ENCODE measurements around the gene APLF. TPM values are rescaled to one million over a fixed set of nuclear protein-coding genes. Genes with fewer than 3 reads are reported as not detected.
"Not testable (repeated sequence)": the region's sequence is repeated elsewhere in the genome, so short reads cannot be mapped to it uniquely, and the experiment has no call there.

APLF gene
- total and polyA plus RNA-seq, 9 donors, result 1.1 to 5.5 (median 1.4) TPM

DNA sequence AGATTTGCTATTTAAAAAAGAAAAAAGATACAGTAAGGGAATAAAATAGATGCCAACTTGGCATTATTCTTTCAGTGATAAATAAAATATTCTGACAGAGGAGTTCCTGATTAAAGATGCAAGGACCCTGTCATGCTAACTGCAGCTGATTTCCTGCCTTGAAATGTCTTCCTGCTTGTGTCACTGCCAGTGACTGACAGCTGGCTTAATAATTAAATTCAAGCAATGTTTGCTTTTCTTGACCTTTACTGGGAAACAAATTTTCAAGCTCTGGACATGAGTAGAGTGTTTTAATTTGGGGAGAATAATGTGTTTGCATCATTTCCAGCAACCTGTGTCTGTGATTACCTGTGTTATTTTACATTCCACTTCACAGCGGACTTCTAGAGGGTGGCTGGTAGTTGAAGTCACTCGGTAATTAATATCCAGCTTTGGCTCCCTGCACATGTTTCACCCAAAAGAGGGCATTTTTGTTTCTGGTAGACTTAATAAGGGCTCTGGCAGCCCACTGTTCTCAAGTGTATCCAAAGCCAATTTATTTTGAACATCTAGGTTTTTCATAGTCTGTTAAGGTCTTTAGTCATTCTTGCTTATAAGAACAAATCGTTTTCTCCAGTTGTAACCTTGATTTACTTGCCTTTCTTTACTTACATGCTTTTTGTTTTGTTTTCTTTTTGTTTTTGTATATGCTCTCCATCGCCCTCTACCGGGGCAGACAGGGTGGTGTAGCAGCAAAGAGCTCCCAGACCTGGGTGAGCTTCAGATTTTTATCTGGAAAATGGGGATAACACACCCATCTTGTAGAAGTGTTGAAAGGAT is 127.5 kb downstream of the APLF start:
- Histone ChIP-seq H3K36me3 (ENCODE audit: control insufficient read depth, insufficient read depth, low read length) (no peaks in the 10 kb centered on the region), H3K27ac (ENCODE audit: low read length) (peak overlapping the region; percentile 49), H3K4me1 (ENCODE audit: control insufficient read depth, insufficient read depth, low read length) (no peaks in the 10 kb centered on the region), H3K4me3 (ENCODE audit: low read length) (no peak overlapping the region), H3K27me3 (ENCODE audit: control insufficient read depth, insufficient read depth, low read length) (no peaks in the 10 kb centered on the region), H3K9me3 (replicated peaks; ENCODE audit: control insufficient read depth, low read depth, low read length) (no peaks in the 10 kb centered on the region)
- peak; percentile 43 for DNase-seq
- WGBS (ENCODE audit: insufficient coverage), result no CpG with 5 or more reads among the region's 5 CpGs

DNA sequence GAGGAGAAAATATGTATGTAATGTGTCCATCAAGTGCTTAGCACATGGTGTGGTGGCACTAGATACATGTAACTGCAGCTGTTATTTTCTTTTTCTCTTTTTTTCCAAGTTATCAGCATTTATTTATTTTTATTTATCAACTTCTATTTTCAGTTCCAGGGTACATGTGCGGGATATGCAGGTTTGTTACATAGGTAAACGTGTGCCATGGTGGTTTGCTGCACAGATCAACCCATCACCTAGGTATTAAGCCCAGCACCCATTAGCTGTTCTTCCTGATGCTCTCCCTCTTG is 128.1 kb downstream of the APLF start:
- not testable (repeated sequence) for DNase-seq; H3K9me3 ChIP-seq (replicated peaks; ENCODE audit: control insufficient read depth, low read depth, low read length); H3K36me3 ChIP-seq (ENCODE audit: control insufficient read depth, insufficient read depth, low read length); H3K4me1 ChIP-seq (ENCODE audit: control insufficient read depth, insufficient read depth, low read length); H3K27me3 ChIP-seq (ENCODE audit: control insufficient read depth, insufficient read depth, low read length); H3K27ac ChIP-seq (ENCODE audit: low read length); H3K4me3 ChIP-seq (ENCODE audit: low read length)
- WGBS (ENCODE audit: insufficient coverage), result no CpG with 5 or more reads among the region's 2 CpGs

DNA sequence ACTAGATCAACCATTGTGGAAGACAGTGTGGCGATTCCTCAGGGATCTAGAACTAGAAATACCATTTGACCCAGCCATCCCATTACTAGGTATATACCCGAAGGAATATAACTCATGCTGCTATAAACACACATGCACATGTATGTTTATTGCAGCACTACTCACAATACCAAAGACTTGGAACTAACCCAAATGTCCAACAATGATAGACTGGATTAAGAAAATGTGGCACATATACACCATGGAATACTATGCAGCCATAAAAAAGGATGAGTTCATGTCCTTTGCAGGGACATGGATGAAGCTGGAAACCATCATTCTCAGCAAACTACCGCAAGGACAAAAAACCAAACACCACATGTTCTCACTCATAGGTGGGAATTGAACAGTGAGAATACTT is 133.1 kb downstream of the APLF start:
- not testable (repeated sequence) for H3K4me3 ChIP-seq (ENCODE audit: low read length); DNase-seq; H3K36me3 ChIP-seq (ENCODE audit: control insufficient read depth, insufficient read depth, low read length); H3K9me3 ChIP-seq (replicated peaks; ENCODE audit: control insufficient read depth, low read depth, low read length); H3K27ac ChIP-seq (ENCODE audit: low read length); H3K27me3 ChIP-seq (ENCODE audit: control insufficient read depth, insufficient read depth, low read length); H3K4me1 ChIP-seq (ENCODE audit: control insufficient read depth, insufficient read depth, low read length)
- no CpG with 5 or more reads among the region's 3 CpGs for WGBS (ENCODE audit: insufficient coverage)

DNA sequence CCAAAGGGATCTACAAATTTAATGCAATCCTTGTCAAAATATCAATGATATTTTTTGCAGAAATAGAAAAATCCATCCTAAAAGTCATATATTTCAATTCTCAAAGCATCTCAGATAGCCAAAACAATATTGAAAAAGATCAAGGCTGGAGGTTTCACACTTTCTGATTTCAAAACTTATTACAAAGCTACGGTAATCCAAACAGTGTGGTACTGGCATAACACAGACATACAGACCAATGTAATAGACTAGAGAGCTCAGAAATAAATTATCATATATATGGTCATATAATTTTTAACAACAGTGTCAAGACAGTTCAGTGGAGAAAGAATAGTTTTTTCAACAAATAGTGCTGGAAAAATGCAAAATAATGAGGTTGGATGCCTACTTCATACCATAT is 135.7 kb downstream of the APLF start:
- H3K36me3 ChIP-seq (ENCODE audit: control insufficient read depth, insufficient read depth, low read length), result no peaks in the 10 kb centered on the region
- DNase-seq, result no peak
- H3K4me3 ChIP-seq (ENCODE audit: low read length), result no peak overlapping the region
- no CpG with 5 or more reads among the region's 1 CpG for WGBS (ENCODE audit: insufficient coverage)
- peaks cover 8% of the 10 kb centered on the region for H3K9me3 ChIP-seq (replicated peaks; ENCODE audit: control insufficient read depth, low read depth, low read length)
- no peaks in the 10 kb centered on the region for H3K27me3 ChIP-seq (ENCODE audit: control insufficient read depth, insufficient read depth, low read length)
- H3K27ac ChIP-seq (ENCODE audit: low read length), result no peak overlapping the region
- no peaks in the 10 kb centered on the region for H3K4me1 ChIP-seq (ENCODE audit: control insufficient read depth, insufficient read depth, low read length)

DNA sequence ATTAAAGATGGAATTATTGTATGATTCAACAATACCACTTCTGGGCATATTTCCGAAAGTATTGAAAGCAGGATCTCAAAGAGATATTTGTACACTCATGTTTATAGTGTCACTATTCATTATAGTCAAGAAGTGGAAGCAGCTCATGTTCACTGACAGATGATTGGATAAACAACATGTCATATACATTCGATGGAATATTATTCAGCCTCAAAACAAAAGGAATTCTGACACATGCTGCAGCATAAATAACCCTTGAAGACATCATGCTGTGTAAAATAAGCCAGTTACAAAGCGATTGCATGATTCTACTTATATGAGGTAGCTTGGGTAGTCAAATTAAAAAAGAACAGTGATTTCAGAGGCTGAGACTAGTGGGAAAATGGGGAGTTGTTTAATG is 136.7 kb downstream of the APLF start:
- no peaks in the 10 kb centered on the region for H3K36me3 ChIP-seq (ENCODE audit: control insufficient read depth, insufficient read depth, low read length)
- no peak overlapping the region for H3K4me3 ChIP-seq (ENCODE audit: low read length)
- no peaks in the 10 kb centered on the region for H3K4me1 ChIP-seq (ENCODE audit: control insufficient read depth, insufficient read depth, low read length)
- WGBS (ENCODE audit: insufficient coverage), result 100% methylated on average over 1 of the region's 3 CpGs
- no peak for DNase-seq
- no peaks in the 10 kb centered on the region for H3K27me3 ChIP-seq (ENCODE audit: control insufficient read depth, insufficient read depth, low read length)
- no peak overlapping the region for H3K27ac ChIP-seq (ENCODE audit: low read length)
- H3K9me3 ChIP-seq (replicated peaks; ENCODE audit: control insufficient read depth, low read depth, low read length), result peaks cover 8% of the 10 kb centered on the region

DNA sequence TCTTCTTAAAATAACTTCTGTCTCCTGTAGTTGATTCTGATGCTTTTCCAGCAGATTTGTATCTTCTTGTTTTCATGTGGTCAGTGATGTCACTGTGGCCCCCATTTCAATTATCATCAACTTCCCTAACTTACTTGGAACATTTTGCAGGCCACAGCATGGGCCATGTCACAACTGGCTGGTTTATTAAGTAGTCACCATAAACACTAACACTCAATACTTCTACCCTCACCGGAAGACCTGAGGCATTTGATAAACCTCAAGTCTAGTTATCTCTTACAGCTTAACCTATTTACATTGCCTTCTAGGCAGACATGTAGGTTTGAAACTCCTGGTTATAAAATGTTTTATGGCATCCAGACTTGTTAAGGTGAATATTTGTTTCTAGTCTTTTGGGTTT is 138.6 kb downstream of the APLF start:
- no peak overlapping the region for H3K4me3 ChIP-seq (ENCODE audit: low read length)
- no peak overlapping the region for H3K27ac ChIP-seq (ENCODE audit: low read length)
- no peaks in the 10 kb centered on the region for H3K4me1 ChIP-seq (ENCODE audit: control insufficient read depth, insufficient read depth, low read length)
- DNase-seq, result no peak
- no CpG with 5 or more reads among the region's 1 CpG for WGBS (ENCODE audit: insufficient coverage)
- no peaks in the 10 kb centered on the region for H3K36me3 ChIP-seq (ENCODE audit: control insufficient read depth, insufficient read depth, low read length)
- no peaks in the 10 kb centered on the region for H3K27me3 ChIP-seq (ENCODE audit: control insufficient read depth, insufficient read depth, low read length)
- H3K9me3 ChIP-seq (replicated peaks; ENCODE audit: control insufficient read depth, low read depth, low read length), result peaks cover 12% of the 10 kb centered on the region

DNA sequence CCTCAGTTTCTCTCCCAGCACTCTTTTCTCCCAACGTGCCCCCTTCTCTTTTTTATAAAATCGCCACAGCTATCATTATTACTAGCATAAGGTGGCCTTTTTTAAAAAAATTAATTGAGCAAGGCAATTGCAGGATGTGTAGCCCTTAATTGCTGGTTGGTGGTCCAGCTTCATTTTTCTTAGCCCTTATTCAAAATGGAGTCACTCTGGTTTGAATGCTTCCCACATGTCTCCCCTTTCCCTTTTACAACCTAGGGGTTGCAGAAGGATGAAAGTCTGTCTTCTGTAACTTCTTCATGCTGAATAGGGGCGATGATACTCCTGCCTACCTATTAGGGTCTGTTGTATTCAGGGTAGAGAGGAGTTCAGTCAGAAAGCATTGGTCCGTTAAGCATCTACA is 139.4 kb downstream of the APLF start:
- Histone ChIP-seq H3K36me3 (ENCODE audit: control insufficient read depth, insufficient read depth, low read length) (no peaks in the 10 kb centered on the region), H3K27me3 (ENCODE audit: control insufficient read depth, insufficient read depth, low read length) (no peaks in the 10 kb centered on the region), H3K4me1 (ENCODE audit: control insufficient read depth, insufficient read depth, low read length) (no peaks in the 10 kb centered on the region), H3K4me3 (ENCODE audit: low read length) (no peak overlapping the region), H3K9me3 (replicated peaks; ENCODE audit: control insufficient read depth, low read depth, low read length) (peaks cover 12% of the 10 kb centered on the region), H3K27ac (ENCODE audit: low read length) (no peak overlapping the region)
- DNase-seq, result no peak
- WGBS (ENCODE audit: insufficient coverage), result 86% methylated on average over 1 of the region's 4 CpGs

DNA sequence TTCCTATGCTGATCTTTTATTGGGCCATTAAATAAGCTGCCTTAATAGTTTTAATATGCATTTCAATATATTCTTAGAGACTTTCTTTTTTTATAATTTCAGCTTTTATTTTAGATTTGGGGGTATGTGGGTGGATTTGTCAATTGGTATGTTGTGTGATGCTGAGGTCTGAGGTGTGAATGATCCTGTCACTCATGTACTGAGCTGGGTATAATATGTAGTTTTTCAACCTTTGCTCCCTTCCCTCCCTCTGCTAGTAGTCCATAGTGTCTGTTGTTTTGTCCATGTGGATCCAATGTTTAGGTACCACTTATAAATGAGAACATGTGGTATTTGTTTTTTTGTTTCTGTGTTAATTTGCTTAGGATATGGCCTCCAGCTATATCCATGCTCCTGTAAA is 140.5 kb downstream of the APLF start:
- no peak overlapping the region for H3K4me3 ChIP-seq (ENCODE audit: low read length)
- peaks cover 5% of the 10 kb centered on the region for H3K9me3 ChIP-seq (replicated peaks; ENCODE audit: control insufficient read depth, low read depth, low read length)
- H3K27me3 ChIP-seq (ENCODE audit: control insufficient read depth, insufficient read depth, low read length), result no peaks in the 10 kb centered on the region
- H3K4me1 ChIP-seq (ENCODE audit: control insufficient read depth, insufficient read depth, low read length), result no peaks in the 10 kb centered on the region
- H3K36me3 ChIP-seq (ENCODE audit: control insufficient read depth, insufficient read depth, low read length), result no peaks in the 10 kb centered on the region
- no peak for DNase-seq
- H3K27ac ChIP-seq (ENCODE audit: low read length), result no peak overlapping the region

DNA sequence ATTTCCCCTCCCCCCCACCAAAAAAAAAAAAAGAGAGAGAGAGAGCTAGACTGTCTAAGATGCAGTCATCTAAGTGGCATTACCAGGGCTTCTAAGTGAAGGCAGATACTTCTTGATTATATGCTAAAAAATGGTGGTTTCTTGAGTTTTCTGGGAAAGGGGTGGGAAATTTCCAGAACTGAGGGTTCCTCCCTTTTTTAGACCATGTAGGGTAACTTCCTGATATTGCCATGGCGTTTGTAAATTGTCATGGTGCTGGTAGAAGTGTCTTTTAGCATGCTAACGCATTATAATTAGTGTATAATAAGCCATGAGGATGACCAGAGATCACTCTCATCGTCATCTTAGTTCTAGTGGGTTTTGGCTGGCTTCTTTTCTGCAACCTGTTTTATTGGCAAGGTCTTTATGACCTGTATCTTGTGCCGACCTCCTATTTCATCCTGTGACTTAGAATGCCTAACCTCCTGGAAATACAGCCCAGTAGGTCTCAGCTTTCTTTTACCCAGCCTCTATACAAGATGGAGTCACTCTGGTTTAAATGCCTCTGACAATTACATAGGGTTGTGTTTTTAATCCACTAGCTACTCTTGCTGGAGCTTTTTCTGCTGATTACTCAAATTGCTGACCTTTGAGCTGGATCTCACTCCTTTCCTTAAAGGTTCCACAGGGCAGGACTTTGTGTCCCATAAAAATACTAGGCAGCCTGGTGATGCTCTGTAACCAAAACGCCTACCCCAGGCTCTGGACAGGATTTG is 145.6 kb downstream of the APLF start:
- H3K36me3 ChIP-seq (ENCODE audit: control insufficient read depth, insufficient read depth, low read length), result no peaks in the 10 kb centered on the region
- 100% methylated on average over 1 of the region's 5 CpGs for WGBS (ENCODE audit: insufficient coverage)
- H3K4me1 ChIP-seq (ENCODE audit: control insufficient read depth, insufficient read depth, low read length), result no peaks in the 10 kb centered on the region

DNA sequence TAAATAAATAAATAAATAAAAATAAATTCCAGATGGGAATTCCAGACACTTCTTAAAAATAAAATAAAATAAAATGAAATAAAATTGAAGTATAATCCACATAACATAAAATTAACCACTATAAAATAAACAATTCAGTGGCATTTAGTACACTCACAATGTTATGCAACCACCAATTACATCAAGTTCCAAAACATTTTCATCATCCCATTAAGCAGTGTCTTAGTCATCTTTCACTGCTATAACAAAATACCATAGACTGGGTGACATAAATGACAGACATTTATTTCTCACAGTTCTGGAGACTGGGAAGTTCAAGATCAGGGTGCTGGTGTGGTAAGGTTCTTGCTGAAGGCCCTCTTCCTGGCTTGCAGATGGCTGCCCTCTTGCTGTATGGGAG is 153.4 kb downstream of the APLF start:
- Histone ChIP-seq H3K9me3 (replicated peaks; ENCODE audit: control insufficient read depth, low read depth, low read length) (peaks cover 2% of the 10 kb centered on the region), H3K4me3 (ENCODE audit: low read length) (no peak overlapping the region), H3K27me3 (ENCODE audit: control insufficient read depth, insufficient read depth, low read length) (no peaks in the 10 kb centered on the region), H3K27ac (ENCODE audit: low read length) (no peak overlapping the region), H3K36me3 (ENCODE audit: control insufficient read depth, insufficient read depth, low read length) (no peaks in the 10 kb centered on the region), H3K4me1 (ENCODE audit: control insufficient read depth, insufficient read depth, low read length) (no peaks in the 10 kb centered on the region)
- DNase-seq, result no peak

More for the DNA sequence above, 145.6 kb downstream of the APLF start:
- no peak overlapping the region for H3K4me3 ChIP-seq (ENCODE audit: low read length)
- no peaks in the 10 kb centered on the region for H3K27me3 ChIP-seq (ENCODE audit: control insufficient read depth, insufficient read depth, low read length)
- no peak for DNase-seq
- H3K27ac ChIP-seq (ENCODE audit: low read length), result no peak overlapping the region
- peaks cover 3% of the 10 kb centered on the region for H3K9me3 ChIP-seq (replicated peaks; ENCODE audit: control insufficient read depth, low read depth, low read length)

All from muscle of leg (tissue), 11 donors.